ENCODE measurements around the gene CADM2.

DNA sequence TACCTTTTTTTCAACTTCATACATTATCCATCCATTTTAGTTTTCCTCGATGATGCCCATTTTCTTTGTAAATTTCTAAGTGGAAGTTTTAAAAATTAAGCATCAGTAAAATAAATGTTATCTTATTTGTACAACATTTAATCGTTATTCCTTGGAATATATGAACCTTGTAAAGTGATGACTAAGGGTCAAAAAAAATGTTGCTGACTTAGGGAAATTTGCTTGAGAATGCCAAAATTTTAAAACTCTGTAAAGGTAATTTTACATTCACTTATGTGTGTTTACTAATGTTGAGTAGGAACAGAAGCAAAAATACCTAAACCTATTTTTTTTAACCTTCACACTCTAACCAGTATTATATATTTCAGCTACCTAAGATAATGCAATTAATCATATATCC, 1115.0 kb downstream of the CADM2 start:
- TF ChIP-seq EZH2 (IDR thresholded peaks at IDR 0.05; ENCODE audit: borderline replicate concordance, low read depth, low read length, poor library complexity, severe bottlenecking), result no peak
- TF ChIP-seq, protein P1, sequence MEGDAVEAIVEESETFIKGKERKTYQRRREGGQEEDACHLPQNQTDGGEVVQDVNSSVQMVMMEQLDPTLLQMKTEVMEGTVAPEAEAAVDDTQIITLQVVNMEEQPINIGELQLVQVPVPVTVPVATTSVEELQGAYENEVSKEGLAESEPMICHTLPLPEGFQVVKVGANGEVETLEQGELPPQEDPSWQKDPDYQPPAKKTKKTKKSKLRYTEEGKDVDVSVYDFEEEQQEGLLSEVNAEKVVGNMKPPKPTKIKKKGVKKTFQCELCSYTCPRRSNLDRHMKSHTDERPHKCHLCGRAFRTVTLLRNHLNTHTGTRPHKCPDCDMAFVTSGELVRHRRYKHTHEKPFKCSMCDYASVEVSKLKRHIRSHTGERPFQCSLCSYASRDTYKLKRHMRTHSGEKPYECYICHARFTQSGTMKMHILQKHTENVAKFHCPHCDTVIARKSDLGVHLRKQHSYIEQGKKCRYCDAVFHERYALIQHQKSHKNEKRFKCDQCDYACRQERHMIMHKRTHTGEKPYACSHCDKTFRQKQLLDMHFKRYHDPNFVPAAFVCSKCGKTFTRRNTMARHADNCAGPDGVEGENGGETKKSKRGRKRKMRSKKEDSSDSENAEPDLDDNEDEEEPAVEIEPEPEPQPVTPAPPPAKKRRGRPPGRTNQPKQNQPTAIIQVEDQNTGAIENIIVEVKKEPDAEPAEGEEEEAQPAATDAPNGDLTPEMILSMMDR (conservative IDR thresholded peaks at IDR 0.05; ENCODE audit: low read depth, low read length), result no peak

All from A673 (cell line).